ENCODE measurements around the gene ZBTB7A.
A peak's percentile ranks its signal among the peaks of the same experiment; 100 is the strongest.

Gene ZBTB7A

DNA sequence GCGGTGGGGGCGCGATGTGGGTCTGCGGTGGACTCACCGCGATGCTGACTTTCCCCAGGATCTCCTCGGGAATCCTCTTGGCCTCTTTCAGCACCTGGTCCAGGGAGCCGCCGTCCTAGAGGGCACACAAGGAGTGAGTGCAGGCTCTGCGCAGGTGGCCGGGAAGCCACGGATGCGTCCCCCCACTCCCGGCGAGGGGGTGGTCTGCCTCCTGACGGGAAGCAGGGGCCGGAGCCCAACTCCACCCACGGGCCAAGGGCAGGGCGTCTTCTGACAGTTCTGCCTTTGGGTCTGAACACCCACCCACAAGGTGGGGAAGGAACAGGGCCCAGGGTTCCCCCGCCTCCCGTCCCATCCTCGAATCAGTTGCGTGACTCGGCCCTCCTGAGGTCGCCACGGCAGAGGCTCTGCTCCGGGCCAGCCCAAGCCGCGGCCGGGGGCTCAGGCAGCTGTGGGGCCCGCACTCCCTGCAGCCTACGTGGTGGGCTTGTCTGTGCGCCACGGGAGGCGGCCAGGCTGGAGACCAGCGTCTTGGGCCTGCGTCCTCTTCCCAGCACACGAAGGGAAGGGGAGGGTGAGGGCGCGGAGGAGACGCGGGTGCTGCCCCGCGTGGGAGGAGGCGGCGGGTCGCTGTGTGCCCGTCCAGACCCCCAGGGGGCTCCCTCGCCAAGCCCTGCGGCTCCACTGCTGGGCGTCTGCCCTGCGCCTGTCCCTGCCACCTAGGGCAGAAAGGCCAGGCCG, 35.8 kb upstream of the ZBTB7A start:
- Histone ChIP-seq H3K27me3 (ENCODE audit: control insufficient read depth in 2 of 2, insufficient read depth in 2 of 2, low read length in 2 of 2) (no peaks in the 10 kb centered on the region), H3K9me3 (ENCODE audit: control insufficient read depth in 2 of 2, low read length in 2 of 2) (no peaks in the 10 kb centered on the region), H3K4me3 (ENCODE audit: low read length in 2 of 2) (no peak overlapping the region), H3K4me1 (ENCODE audit: control insufficient read depth in 2 of 2, insufficient read depth in 2 of 2, low read length in 2 of 2) (no peaks in the 10 kb centered on the region), H3K9ac (ENCODE audit: low read depth in 1 of 2, low read length in 2 of 2) (no peak overlapping the region), H3K27ac (ENCODE audit: low read depth in 2 of 2, low read length in 2 of 2) (no peak overlapping the region), H3K36me3 (ENCODE audit: control insufficient read depth in 2 of 2, insufficient read depth in 2 of 2, low read length in 2 of 2) (peaks cover 38 to 48% of the 10 kb centered on the region in 2 donors)

DNA sequence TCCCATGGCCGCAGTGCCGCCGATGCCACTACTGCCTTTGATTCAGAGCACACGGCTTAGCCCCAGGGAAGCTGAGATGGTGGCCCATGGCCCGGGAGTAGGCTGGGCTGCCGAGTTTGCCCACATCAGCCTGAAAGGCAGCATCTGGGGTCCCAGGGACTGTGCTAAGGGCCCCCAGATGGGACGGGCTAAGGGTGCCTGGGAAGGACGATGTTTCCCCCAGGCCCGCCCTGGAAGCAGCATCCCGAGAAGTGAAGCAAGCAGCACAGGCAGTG, 34.7 kb upstream of the ZBTB7A start:
- no peak overlapping the region for H3K27ac ChIP-seq (ENCODE audit: low read depth in 2 of 2, low read length in 2 of 2)
- no peak overlapping the region for H3K9ac ChIP-seq (ENCODE audit: low read depth in 1 of 2, low read length in 2 of 2)
- H3K27me3 ChIP-seq (ENCODE audit: control insufficient read depth in 2 of 2, insufficient read depth in 2 of 2, low read length in 2 of 2), result no peaks in the 10 kb centered on the region
- H3K9me3 ChIP-seq (ENCODE audit: control insufficient read depth in 2 of 2, low read length in 2 of 2), result no peaks in the 10 kb centered on the region
- no peak overlapping the region for H3K4me3 ChIP-seq (ENCODE audit: low read length in 2 of 2)
- peaks cover 3% of the 10 kb centered on the region in 2 donors for H3K4me1 ChIP-seq (ENCODE audit: control insufficient read depth in 2 of 2, insufficient read depth in 2 of 2, low read length in 2 of 2)
- peaks cover 39 to 44% of the 10 kb centered on the region in 2 donors for H3K36me3 ChIP-seq (ENCODE audit: control insufficient read depth in 2 of 2, insufficient read depth in 2 of 2, low read length in 2 of 2)

DNA sequence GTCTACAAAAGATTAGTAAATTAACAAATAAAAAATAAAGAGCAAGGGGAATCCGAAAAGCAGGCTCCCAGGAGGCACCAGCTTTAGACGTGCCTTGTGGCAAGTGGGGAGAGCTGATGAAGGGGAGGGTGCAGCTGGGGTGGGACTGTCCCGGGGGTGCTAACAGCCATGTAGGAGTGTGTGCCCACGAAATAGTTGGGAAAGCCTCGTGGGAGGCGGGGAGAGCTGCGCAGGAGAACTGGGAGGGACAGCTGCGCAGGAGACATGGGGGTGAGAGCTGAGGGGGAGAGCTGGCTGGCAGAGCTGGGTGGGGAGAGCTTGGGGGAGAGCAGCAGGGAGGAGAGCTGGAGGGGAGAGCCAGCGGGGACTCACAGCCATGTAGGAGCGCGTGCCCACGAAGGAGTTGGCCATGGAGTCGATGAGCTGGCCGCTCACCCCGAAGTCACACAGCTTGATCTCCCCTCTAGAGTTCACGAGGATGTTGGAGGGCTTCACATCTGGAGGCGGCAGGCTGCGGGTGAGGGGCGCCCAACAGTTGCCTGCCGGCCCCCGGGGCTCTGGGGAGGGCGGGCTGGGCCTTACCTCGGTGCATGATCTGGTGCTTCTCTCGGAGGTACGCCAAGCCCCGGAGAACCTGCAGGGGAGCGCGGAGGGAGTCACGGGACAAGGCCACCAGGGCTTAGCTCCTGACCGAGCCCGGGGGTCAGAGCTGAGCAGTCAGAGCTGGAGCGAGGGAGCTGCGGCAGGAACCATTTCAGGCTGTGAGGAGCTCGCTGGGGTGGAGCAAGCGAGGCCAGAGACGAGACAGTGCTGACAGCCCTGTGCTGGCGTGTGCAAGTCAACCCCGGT, 34.2 kb upstream of the ZBTB7A start:
- Histone ChIP-seq H3K4me3 (ENCODE audit: low read length in 2 of 2) (no peak overlapping the region), H3K9me3 (ENCODE audit: control insufficient read depth in 2 of 2, low read length in 2 of 2) (no peaks in the 10 kb centered on the region), H3K4me1 (ENCODE audit: control insufficient read depth in 2 of 2, insufficient read depth in 2 of 2, low read length in 2 of 2) (peaks cover 5 to 9% of the 10 kb centered on the region in 2 donors), H3K27ac (ENCODE audit: low read depth in 2 of 2, low read length in 2 of 2) (no peak overlapping the region), H3K27me3 (ENCODE audit: control insufficient read depth in 2 of 2, insufficient read depth in 2 of 2, low read length in 2 of 2) (no peaks in the 10 kb centered on the region), H3K9ac (ENCODE audit: low read depth in 1 of 2, low read length in 2 of 2) (no peak overlapping the region), H3K36me3 (ENCODE audit: control insufficient read depth in 2 of 2, insufficient read depth in 2 of 2, low read length in 2 of 2) (peaks cover 35 to 44% of the 10 kb centered on the region in 2 donors)

GRCh38 chr19:4099041-4099764, 32.5 kb upstream of the ZBTB7A start:
- Histone ChIP-seq H3K27me3 (ENCODE audit: control insufficient read depth in 2 of 2, insufficient read depth in 2 of 2, low read length in 2 of 2) (no peaks in the 10 kb centered on the region), H3K4me1 (ENCODE audit: control insufficient read depth in 2 of 2, insufficient read depth in 2 of 2, low read length in 2 of 2) (peaks cover 20 to 23% of the 10 kb centered on the region in 2 donors), H3K4me3 (ENCODE audit: low read length in 2 of 2) (no peak overlapping the region), H3K9ac (ENCODE audit: low read depth in 1 of 2, low read length in 2 of 2) (no peak overlapping the region), H3K27ac (ENCODE audit: low read depth in 2 of 2, low read length in 2 of 2) (no peak overlapping the region), H3K36me3 (ENCODE audit: control insufficient read depth in 2 of 2, insufficient read depth in 2 of 2, low read length in 2 of 2) (peaks cover 36 to 38% of the 10 kb centered on the region in 2 donors), H3K9me3 (ENCODE audit: control insufficient read depth in 2 of 2, low read length in 2 of 2) (no peaks in the 10 kb centered on the region)

DNA sequence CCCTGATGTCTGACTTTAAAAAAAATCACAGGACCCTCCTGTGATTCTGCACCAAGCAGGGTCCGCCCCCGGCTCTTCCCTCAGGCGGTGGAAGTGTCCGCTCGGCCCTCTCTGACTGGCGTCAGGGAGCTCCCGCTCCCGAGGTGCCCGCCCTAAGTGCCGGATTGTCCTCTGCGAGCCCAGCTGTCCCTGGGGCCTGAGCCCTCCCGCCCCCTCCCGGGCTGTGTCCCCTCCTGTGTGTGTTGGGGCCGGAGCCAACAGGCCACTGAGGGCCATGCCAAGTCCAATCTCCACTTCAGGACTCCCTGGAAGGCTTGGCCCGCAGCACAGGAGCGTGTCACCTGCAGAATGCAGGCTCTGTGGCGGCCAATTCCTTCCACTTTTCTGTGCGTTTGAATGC, 31.8 kb upstream of the ZBTB7A start:
- Histone ChIP-seq H3K36me3 (ENCODE audit: control insufficient read depth in 2 of 2, insufficient read depth in 2 of 2, low read length in 2 of 2) (peaks cover 36 to 41% of the 10 kb centered on the region in 2 donors), H3K9ac (ENCODE audit: low read depth in 1 of 2, low read length in 2 of 2) (no peak overlapping the region), H3K9me3 (ENCODE audit: control insufficient read depth in 2 of 2, low read length in 2 of 2) (no peaks in the 10 kb centered on the region), H3K27ac (ENCODE audit: low read depth in 2 of 2, low read length in 2 of 2) (no peak overlapping the region), H3K4me1 (ENCODE audit: control insufficient read depth in 2 of 2, insufficient read depth in 2 of 2, low read length in 2 of 2) (peaks cover 22 to 23% of the 10 kb centered on the region in 2 donors), H3K27me3 (ENCODE audit: control insufficient read depth in 2 of 2, insufficient read depth in 2 of 2, low read length in 2 of 2) (no peaks in the 10 kb centered on the region), H3K4me3 (ENCODE audit: low read length in 2 of 2) (no peak overlapping the region)

GRCh38 chr19:4097501-4097900, 30.8 kb upstream of the ZBTB7A start:
- peaks cover 22 to 23% of the 10 kb centered on the region in 2 donors for H3K4me1 ChIP-seq (ENCODE audit: control insufficient read depth in 2 of 2, insufficient read depth in 2 of 2, low read length in 2 of 2)
- peak overlapping the region in 1 of 2 donors; percentile 9 for H3K27ac ChIP-seq (ENCODE audit: low read depth in 2 of 2, low read length in 2 of 2)
- no peak overlapping the region for H3K4me3 ChIP-seq (ENCODE audit: low read length in 2 of 2)
- no peaks in the 10 kb centered on the region for H3K9me3 ChIP-seq (ENCODE audit: control insufficient read depth in 2 of 2, low read length in 2 of 2)
- H3K36me3 ChIP-seq (ENCODE audit: control insufficient read depth in 2 of 2, insufficient read depth in 2 of 2, low read length in 2 of 2), result peaks cover 30 to 36% of the 10 kb centered on the region in 2 donors
- no peak overlapping the region for H3K9ac ChIP-seq (ENCODE audit: low read depth in 1 of 2, low read length in 2 of 2)
- no peaks in the 10 kb centered on the region for H3K27me3 ChIP-seq (ENCODE audit: control insufficient read depth in 2 of 2, insufficient read depth in 2 of 2, low read length in 2 of 2)

DNA sequence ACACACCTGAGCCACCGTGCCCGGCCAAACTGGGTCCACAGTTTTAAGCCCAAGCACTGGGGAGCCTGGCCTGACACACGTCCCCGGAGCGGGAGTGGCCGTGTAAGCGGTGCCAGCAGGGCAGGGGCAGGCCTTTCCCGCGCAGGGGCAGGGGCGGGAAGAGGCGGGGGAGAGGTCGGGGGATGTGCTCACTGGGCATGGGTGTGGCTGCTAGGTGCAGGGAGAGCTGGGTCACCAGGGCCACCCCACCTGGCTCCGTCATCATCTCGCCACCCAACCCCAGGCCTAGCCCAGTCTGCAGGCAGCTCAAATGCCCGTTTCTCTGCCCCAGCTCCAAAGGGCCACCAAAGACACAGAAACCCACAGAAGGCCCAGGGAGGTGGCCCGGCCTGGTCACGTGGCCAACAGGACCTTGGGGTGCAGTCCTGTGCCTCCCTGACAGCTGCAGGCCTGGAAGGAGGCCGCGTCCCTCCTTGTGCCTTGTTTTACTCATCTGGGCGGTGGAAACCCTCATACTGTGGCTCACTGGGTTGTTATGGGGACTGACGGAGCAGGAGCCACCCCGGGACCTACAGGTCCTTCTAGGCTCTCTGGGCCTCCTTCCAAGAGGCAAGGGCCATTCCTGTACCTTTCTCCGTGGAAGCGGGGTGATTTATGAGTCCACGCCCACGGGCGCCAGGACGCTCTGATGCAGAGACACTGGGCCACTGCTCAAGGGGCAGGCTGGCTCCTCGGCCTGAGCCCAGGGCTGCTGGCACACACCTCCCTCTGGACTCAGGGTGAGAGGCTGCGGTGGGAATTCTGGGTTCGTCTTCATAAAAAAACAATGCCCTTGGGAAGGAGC, 29.6 kb upstream of the ZBTB7A start:
- peak overlapping the region; percentile 60 to 72 for H3K9ac ChIP-seq (ENCODE audit: low read depth in 1 of 2, low read length in 2 of 2)
- H3K9me3 ChIP-seq (ENCODE audit: control insufficient read depth in 2 of 2, low read length in 2 of 2), result no peaks in the 10 kb centered on the region
- H3K4me1 ChIP-seq (ENCODE audit: control insufficient read depth in 2 of 2, insufficient read depth in 2 of 2, low read length in 2 of 2), result peaks cover 22 to 23% of the 10 kb centered on the region in 2 donors
- peak overlapping the region; percentile 94 to 95 for H3K27ac ChIP-seq (ENCODE audit: low read depth in 2 of 2, low read length in 2 of 2)
- no peak overlapping the region for H3K4me3 ChIP-seq (ENCODE audit: low read length in 2 of 2)
- H3K27me3 ChIP-seq (ENCODE audit: control insufficient read depth in 2 of 2, insufficient read depth in 2 of 2, low read length in 2 of 2), result no peaks in the 10 kb centered on the region
- H3K36me3 ChIP-seq (ENCODE audit: control insufficient read depth in 2 of 2, insufficient read depth in 2 of 2, low read length in 2 of 2), result peaks cover 24 to 25% of the 10 kb centered on the region in 2 donors

GRCh38 chr19:4095488-4095844, 28.8 kb upstream of the ZBTB7A start:
- Histone ChIP-seq H3K36me3 (ENCODE audit: control insufficient read depth in 2 of 2, insufficient read depth in 2 of 2, low read length in 2 of 2) (peaks cover 22 to 31% of the 10 kb centered on the region in 2 donors), H3K9ac (ENCODE audit: low read depth in 1 of 2, low read length in 2 of 2) (peak overlapping the region in 1 of 2 donors; percentile 34)

DNA sequence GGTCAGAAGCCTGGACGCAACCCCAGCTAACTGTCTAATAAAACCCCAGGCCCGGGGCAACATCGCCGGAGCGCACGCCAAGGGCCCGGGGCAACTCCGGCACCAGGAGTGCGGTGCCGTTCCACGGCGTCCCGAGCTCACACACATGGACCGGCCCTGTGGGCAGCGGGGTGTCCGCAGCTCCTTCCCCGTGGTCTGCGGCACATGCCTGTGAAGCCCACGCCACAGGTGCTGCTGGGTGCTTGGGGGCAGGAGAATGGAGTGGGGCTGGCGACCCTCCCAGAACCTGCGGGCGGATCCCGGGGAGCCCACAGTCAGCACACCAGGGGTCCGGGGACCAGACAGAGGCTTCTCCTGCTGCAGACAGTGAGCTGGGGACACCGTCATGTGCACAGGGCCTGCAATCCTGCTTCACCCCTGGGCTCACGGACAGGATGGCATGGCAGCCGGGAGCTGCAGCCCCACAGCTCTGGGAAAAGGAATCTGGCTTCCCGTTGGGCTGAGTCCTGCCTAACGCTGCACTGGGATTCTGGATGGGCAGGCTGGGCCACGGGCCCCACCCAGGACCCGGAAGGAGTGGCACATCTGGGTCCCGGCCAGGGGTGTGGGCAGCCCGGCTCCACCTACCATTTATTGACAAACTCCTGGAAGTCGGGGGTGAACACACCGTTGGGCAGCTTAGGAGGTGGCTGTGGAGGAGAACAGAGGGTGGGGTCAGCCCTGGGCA, 28.2 kb upstream of the ZBTB7A start:
- peaks cover 22 to 23% of the 10 kb centered on the region in 2 donors for H3K4me1 ChIP-seq (ENCODE audit: control insufficient read depth in 2 of 2, insufficient read depth in 2 of 2, low read length in 2 of 2)
- peak overlapping the region; percentile 94 to 95 for H3K27ac ChIP-seq (ENCODE audit: low read depth in 2 of 2, low read length in 2 of 2)
- H3K36me3 ChIP-seq (ENCODE audit: control insufficient read depth in 2 of 2, insufficient read depth in 2 of 2, low read length in 2 of 2), result peaks cover 22 to 35% of the 10 kb centered on the region in 2 donors
- H3K4me3 ChIP-seq (ENCODE audit: low read length in 2 of 2), result peak overlapping the region in 1 of 2 donors; percentile 19
- H3K27me3 ChIP-seq (ENCODE audit: control insufficient read depth in 2 of 2, insufficient read depth in 2 of 2, low read length in 2 of 2), result no peaks in the 10 kb centered on the region
- H3K9me3 ChIP-seq (ENCODE audit: control insufficient read depth in 2 of 2, low read length in 2 of 2), result no peaks in the 10 kb centered on the region
- peak overlapping the region; percentile 63 to 66 for H3K9ac ChIP-seq (ENCODE audit: low read depth in 1 of 2, low read length in 2 of 2)

More at GRCh38 chr19:4095488-4095844, 28.8 kb upstream of the ZBTB7A start:
- peak overlapping the region in 1 of 2 donors; percentile 19 for H3K4me3 ChIP-seq (ENCODE audit: low read length in 2 of 2)
- peaks cover 22 to 23% of the 10 kb centered on the region in 2 donors for H3K4me1 ChIP-seq (ENCODE audit: control insufficient read depth in 2 of 2, insufficient read depth in 2 of 2, low read length in 2 of 2)
- peak overlapping the region; percentile 94 to 95 for H3K27ac ChIP-seq (ENCODE audit: low read depth in 2 of 2, low read length in 2 of 2)
- H3K9me3 ChIP-seq (ENCODE audit: control insufficient read depth in 2 of 2, low read length in 2 of 2), result no peaks in the 10 kb centered on the region
- no peaks in the 10 kb centered on the region for H3K27me3 ChIP-seq (ENCODE audit: control insufficient read depth in 2 of 2, insufficient read depth in 2 of 2, low read length in 2 of 2)

Measured in mucosa of rectum (tissue), 2 donors.